Endothelial cell (in vitro differentiated cells): ENCODE measurements around the gene DAPK1. TPM values are rescaled to one million over a fixed set of nuclear protein-coding genes. Genes with fewer than 3 reads are reported as not detected.

Experiments
- DNase-seq: peaks from one replicate; pipeline ENCODE4 v3.0.0; 2021; ENCODE audit warnings: low spot score
- H3K27ac Mint-ChIP-seq: one replicate; pipeline ENCODE4 v1.8.0; 2021; ENCODE audit warnings: mixed read lengths, inconsistent platforms; ENCODE audit not compliant: unreplicated experiment
- H3K27me3 Mint-ChIP-seq: one replicate; pipeline ENCODE4 v1.8.0; 2021; ENCODE audit warnings: mild to moderate bottlenecking, moderate library complexity, mixed read lengths, inconsistent platforms; ENCODE audit not compliant: unreplicated experiment
- H3K36me3 Mint-ChIP-seq: one replicate; pipeline ENCODE4 v1.8.0; 2021; ENCODE audit warnings: mild to moderate bottlenecking, low read depth, mixed read lengths, inconsistent platforms; ENCODE audit not compliant: unreplicated experiment
- H3K4me1 Mint-ChIP-seq: one replicate; pipeline ENCODE4 v1.8.0; 2021; ENCODE audit warnings: mild to moderate bottlenecking, mixed read lengths, inconsistent platforms; ENCODE audit not compliant: unreplicated experiment
- H3K4me3 Mint-ChIP-seq: one replicate; pipeline ENCODE4 v1.8.0; 2021; ENCODE audit warnings: mild to moderate bottlenecking, mixed read lengths, inconsistent platforms; ENCODE audit not compliant: unreplicated experiment
- H3K9me3 Mint-ChIP-seq: one replicate; pipeline ENCODE4 v1.8.0; 2021; ENCODE audit warnings: mixed read lengths, inconsistent platforms; ENCODE audit not compliant: unreplicated experiment
- total RNA-seq: library from RNA; stranded (reverse); fragmentation: NEBNext Ultra II Directional; extraction: Animal tissue kit (Norgen Biotek cat#: 25700); gene quantifications from one replicate; pipeline ENCODE4 v1.2.1, GENCODE V29; 2021; ENCODE audit not compliant: unreplicated experiment
- TF ChIP-seq, protein P1 (sequence below): fragments of 200-600 bp; sonication (generic); IDR thresholded peaks from one replicate; pipeline ENCODE4 v1.5.0; 2021; ENCODE audit warnings: antibody characterized with exemption; ENCODE audit not compliant: unreplicated experiment

DAPK1 gene
- total RNA-seq, 1 donor from 2014 or later, result 36.8 TPM

GRCh38 chr9:87701491-87701890, 203.8 kb downstream of the DAPK1 start:
- DNase-seq, result no peak
- H3K4me1 Mint-ChIP-seq, result peaks cover 10% of the 10 kb centered on the region
- peaks cover 10% of the 10 kb centered on the region for H3K36me3 Mint-ChIP-seq
- TF ChIP-seq, protein P1, sequence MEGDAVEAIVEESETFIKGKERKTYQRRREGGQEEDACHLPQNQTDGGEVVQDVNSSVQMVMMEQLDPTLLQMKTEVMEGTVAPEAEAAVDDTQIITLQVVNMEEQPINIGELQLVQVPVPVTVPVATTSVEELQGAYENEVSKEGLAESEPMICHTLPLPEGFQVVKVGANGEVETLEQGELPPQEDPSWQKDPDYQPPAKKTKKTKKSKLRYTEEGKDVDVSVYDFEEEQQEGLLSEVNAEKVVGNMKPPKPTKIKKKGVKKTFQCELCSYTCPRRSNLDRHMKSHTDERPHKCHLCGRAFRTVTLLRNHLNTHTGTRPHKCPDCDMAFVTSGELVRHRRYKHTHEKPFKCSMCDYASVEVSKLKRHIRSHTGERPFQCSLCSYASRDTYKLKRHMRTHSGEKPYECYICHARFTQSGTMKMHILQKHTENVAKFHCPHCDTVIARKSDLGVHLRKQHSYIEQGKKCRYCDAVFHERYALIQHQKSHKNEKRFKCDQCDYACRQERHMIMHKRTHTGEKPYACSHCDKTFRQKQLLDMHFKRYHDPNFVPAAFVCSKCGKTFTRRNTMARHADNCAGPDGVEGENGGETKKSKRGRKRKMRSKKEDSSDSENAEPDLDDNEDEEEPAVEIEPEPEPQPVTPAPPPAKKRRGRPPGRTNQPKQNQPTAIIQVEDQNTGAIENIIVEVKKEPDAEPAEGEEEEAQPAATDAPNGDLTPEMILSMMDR, result no peak
- H3K27ac Mint-ChIP-seq, result no peak overlapping the region
- H3K4me3 Mint-ChIP-seq, result no peak overlapping the region
- H3K27me3 Mint-ChIP-seq, result no peaks in the 10 kb centered on the region
- no peaks in the 10 kb centered on the region for H3K9me3 Mint-ChIP-seq

DNA sequence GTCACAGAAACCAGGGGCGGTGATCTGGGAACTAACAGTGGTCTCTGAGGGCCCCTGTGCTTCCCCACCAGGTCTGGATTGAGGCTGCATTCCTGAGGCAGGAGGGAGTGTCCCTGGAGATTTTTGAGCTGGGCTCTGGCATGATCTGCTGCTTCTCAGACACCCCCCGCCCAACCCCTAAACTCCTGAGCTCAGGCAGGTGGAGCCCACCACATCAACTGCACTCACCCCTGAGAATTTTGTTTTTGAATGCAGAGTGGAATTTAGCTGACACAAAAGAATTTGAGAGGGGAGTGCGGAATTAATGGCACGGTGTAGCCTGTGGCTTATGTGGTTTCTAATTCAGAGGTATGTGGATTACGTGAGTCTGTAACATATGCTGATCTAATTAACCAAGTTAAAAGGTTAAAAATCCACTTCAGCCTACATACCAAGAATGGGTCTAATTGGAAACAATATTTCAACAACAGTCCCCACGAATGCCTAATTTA, 204.3 kb downstream of the DAPK1 start:
- TF ChIP-seq, protein P1, result no peak
- Mint-ChIP-seq H3K4me3 (no peak overlapping the region), H3K27ac (no peak overlapping the region), H3K36me3 (peaks cover 8% of the 10 kb centered on the region), H3K9me3 (no peaks in the 10 kb centered on the region), H3K27me3 (no peaks in the 10 kb centered on the region), H3K4me1 (peaks cover 8% of the 10 kb centered on the region)
- DNase-seq, result no peak

DNA sequence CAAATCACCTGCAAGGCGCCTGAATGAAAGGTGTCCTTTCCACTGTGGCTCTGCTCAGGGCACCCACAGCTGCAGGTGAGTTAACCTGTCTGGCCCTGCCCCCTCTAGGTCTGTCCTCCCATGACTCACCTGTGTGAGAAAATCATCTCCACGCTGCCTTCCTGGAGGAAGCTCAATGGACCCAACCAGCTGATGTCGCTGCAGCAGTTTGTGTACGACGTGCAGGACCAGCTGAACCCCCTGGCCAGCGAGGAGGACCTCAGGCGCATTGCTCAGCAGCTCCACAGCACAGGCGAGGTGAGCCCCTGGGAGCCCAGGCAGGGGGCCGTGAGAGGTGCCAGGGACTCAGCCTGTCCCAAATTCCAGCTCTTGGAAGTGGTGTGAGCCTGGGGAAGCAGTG, 205.3 kb downstream of the DAPK1 start:
- TF ChIP-seq, protein P1, result no peak
- DNase-seq, result no peak
- peaks cover 4% of the 10 kb centered on the region for H3K4me1 Mint-ChIP-seq
- peaks cover 13% of the 10 kb centered on the region for H3K36me3 Mint-ChIP-seq
- H3K27ac Mint-ChIP-seq, result no peak overlapping the region
- H3K27me3 Mint-ChIP-seq, result no peaks in the 10 kb centered on the region
- H3K4me3 Mint-ChIP-seq, result no peak overlapping the region
- no peaks in the 10 kb centered on the region for H3K9me3 Mint-ChIP-seq

GRCh38 chr9:87703636-87704276, 206.1 kb downstream of the DAPK1 start:
- no peaks in the 10 kb centered on the region for H3K9me3 Mint-ChIP-seq
- peaks cover 4% of the 10 kb centered on the region for H3K4me1 Mint-ChIP-seq
- H3K27me3 Mint-ChIP-seq, result no peaks in the 10 kb centered on the region
- H3K4me3 Mint-ChIP-seq, result no peak overlapping the region
- DNase-seq, result no peak
- TF ChIP-seq, protein P1, result no peak
- no peak overlapping the region for H3K27ac Mint-ChIP-seq
- peaks cover 13% of the 10 kb centered on the region for H3K36me3 Mint-ChIP-seq

- peaks cover 6% of the 10 kb centered on the region for H3K4me1 Mint-ChIP-seq
- H3K27ac Mint-ChIP-seq, result no peak overlapping the region
- TF ChIP-seq, protein P1, result no peak
- DNase-seq, result no peak
- no peak overlapping the region for H3K4me3 Mint-ChIP-seq
- peaks cover 13% of the 10 kb centered on the region for H3K36me3 Mint-ChIP-seq
- no peaks in the 10 kb centered on the region for H3K9me3 Mint-ChIP-seq
- H3K27me3 Mint-ChIP-seq, result no peaks in the 10 kb centered on the region
These were observed 206.7 kb downstream of the DAPK1 start for GRCh38 chr9:87704342-87704741.
